NOMO-1 treated with dmso at 0.1 percent for 144 hours (cell line): Measurements from ENCODE around the gene KCNQ5.
"Not testable (repeated sequence)": the region's sequence is repeated elsewhere in the genome, so short reads cannot be mapped to it uniquely, and the experiment has no call there.

Experiments used
- DNase-seq: peaks from one replicate; lab custom pipeline; 2025; ENCODE audit not compliant: unreplicated experiment; lab: John Stamatoyannopoulos, UW

KCNQ5 gene

DNA sequence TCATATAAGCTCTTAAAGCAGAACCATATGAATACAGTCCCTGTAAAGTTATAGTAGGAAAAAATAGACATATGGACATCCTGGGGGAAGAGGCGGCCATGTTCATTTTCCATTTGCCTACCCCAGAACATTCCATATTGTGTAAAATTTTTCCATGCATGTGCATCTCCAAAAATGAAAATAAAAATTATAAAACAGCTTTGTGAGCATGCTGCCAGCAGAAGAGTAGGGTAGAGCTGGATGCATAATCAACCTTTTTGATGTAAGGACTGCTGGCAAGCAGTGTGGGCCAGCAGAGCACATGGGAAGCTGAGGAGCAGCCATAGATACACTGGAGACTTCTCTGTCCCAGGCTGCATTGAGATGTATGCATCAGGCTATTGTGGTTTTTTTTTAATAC is 271.0 kb downstream of the KCNQ5 start:
- no peak for DNase-seq

DNA sequence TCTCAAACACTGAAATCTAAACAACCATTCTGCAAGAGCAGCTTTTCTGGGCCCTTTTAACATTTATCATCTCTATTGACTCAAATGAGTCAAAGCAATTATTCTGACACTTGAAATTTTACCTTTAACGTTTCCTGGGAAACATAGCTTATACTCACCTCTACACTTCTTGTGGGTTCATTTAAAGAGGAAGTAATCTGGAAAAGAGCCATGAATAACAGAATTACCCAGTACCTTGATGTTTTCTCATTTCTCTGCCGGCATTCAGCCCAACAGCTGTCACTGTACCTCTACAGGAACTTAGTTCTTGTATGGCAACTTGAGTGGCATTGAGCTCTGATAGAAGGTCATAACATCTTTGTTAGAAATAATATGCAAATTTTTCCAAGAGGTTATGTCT is 272.2 kb downstream of the KCNQ5 start:
- DNase-seq: no peak

DNA sequence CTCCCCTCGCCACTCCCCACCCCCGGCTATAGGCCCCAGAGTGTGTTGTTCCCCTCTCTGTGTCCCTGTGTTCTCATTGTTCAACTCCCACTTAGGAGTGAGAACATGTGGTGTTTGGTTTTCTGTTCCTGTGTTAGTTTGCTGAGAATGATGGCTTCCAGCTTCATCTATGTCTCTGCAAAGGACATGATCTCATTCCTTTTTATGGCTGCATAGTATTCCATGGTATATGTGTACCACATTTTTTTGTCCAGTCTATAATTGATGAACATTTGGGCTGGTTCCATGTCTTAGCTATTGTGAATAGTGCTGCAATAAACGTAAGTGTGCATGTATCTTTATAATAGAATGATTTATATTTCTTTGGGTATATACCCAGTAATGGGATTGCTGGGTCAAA is 276.4 kb downstream of the KCNQ5 start:
- DNase-seq: not testable (repeated sequence)

DNA sequence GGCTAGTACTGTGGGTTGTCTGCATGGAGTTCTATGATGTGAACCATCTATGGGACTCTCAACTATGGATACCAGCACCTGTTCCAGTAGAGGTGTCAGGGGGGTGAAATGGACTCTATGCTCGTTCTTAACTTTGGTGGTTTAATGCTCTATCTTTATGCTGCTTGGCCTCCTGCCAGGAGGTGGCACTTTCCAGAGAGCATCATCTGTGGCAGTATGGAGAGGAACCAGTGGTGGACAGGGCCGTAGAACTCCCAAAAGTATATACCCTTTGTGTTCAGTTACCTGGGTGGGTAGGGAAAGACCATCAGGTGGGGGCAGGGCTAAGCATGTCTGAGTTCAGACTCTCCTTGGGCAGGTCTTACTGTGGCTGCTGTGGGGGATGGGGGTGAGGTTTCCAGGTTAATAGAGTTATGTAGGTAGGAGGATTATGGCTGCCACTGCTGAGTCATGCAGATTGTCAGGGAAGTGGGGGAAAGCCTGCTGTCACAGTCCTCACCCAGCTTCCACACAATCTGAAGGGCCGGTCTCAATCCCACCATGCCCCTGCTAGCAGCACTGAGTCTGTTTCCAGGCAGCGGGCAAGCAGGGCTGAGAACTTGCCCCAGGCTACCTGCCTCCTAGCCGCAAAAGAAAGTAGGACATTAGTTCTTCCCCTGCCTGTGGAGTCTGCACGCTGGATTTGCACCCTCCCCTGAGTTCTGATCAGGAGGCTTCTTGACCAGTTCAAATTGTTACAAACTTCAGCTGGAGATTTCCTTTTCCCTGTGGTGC is 284.0 kb downstream of the KCNQ5 start:
- no peak for DNase-seq

- DNase-seq: peak; percentile 74
These were observed 289.7 kb downstream of the KCNQ5 start for GRCh38 chr6:72911463-72912155.

- DNase-seq: no peak
These were observed 291.9 kb downstream of the KCNQ5 start for GRCh38 chr6:72913797-72914196.

GRCh38 chr6:72916298-72916697 is 294.4 kb downstream of the KCNQ5 start:
- no peak for DNase-seq

DNA sequence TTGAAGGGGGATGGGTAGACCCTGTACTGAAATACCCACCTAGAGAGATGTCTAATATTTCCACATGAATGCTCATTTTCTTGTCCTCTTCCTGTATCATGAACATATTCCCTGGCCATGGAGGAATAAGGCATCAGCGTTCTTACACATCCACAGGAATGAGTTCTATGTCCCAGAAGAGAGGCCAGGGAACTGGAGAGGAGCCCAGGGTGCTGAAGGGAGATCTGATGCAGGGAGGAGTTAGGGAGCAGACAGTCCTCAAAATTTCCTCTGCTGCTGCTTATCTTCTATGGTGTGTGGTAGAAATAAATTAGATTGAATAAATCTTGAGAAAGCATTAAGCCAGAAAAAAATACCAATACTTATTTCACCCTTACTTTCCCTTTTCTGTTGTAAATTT is 295.0 kb downstream of the KCNQ5 start:
- no peak for DNase-seq

DNA sequence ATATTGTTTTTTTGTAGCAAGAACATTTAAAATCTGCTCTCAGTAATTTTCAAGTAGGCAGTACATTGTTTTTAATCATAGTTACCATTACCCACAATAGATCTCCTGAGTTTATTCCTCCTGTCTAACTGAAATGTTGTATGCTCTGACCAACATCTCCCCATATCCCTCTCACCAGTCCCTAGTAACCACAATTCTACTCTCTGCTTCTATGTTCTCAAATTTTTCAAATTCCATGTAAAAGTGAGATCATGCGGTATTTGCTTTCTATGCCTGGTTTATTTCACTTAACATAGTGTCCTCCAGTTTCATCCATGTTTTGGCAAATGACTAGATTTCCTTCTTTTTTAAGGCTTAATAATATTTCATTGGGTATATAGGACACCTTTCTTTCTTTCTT is 300.5 kb downstream of the KCNQ5 start:
- DNase-seq: no peak

DNA sequence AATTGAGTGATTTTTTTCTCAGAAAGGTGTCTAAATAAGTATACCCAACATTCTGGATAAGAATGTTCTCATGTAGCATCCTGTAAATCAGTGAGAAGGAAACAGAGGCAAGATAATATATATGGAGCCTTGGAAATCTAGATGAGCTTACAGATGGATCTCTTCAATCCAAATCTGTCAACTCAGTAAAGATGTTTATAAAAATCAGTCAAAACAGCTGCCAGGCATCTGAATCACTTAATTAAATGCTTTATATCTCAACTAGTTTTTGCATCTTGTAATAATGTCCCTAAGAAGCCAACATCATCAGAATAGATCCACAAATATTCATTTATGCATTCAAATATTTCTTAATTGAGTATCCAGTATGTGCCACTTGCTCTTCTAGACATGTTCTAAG is 303.3 kb downstream of the KCNQ5 start:
- DNase-seq: no peak

DNA sequence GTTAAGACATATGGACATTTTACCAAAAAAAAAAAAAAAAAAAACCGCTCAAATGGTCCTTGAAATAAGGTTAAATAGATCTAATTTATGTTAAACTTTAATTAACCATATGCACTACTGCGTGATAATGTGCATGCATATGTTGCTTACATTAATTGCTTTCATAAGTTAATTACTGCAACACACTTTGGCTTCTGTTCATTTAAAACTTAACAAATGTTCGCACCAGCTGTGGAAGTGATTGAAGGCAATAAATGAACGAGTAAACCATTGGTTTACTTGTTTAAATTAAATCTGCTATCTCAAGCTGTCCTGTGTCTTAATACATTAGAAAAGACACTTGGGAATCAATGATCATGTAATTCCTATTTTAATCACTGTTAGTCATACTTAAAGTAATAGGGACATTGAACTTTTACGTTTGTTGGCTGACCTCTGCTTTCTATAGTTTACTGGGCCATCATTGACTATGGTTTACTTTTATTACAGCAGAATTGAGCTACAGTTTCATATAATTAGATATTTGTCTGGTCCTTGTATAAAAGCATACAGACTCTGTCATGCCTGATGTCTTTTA is 308.8 kb downstream of the KCNQ5 start:
- DNase-seq: no peak

GRCh38 chr6:72931325-72931887 is 309.5 kb downstream of the KCNQ5 start:
- no peak for DNase-seq

GRCh38 chr6:72933233-72933632 is 311.4 kb downstream of the KCNQ5 start:
- no peak for DNase-seq

DNA sequence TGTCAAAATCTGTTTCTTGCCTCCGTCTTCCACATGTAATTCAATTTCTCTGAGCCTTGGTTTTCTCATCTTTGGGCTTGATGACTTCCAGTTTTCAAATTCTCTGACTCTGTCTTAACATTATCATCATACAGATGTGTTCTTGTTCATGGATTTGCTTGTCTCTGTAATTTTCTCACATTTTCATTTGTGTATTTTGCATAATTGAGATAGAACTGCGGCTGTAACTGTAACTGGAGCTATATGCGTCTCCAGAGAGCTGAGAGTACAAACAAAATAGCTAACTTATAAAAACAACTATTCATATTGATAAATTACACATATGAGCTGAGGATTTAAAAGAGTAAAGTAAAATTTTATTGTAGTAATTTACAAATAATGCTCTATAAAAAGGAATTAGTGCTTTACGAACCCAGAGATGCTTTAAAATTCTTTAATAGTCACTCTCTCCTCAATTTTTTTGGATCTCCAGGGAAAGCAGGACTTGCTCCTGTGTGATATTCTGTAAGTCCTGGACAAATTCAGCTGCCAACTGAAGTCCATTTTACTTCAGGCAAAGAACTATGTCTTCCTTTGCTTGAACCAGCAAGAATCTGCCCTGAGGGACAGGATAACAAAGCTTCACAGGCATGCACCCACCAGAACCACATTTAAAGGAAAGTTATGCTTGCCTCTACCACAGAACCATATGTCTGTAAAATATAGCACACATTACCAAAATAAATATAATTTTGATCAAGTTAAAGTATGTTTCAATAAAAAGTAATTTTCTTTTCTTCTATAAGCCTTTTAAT is 315.1 kb downstream of the KCNQ5 start:
- no peak for DNase-seq

DNA sequence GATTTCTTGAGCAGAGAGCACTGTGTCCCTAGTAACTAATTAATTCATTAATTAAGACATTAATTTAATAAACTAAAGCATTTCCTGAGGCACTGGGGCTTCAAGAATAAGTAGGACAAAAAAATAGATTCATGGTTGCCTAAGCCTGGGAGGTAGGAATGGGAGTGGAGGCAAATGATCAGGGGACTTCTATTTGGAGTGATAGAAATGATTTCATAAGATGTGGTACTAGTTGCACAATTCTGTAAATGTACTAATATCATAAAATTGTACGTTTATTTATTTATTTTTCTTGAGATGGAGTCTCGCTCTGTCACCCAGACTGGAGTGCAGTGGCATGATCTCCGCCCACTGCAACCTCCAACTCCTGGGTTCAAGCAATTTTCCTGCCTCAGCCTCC is 316.2 kb downstream of the KCNQ5 start:
- no peak for DNase-seq

GRCh38 chr6:72939004-72939403 is 317.1 kb downstream of the KCNQ5 start:
- DNase-seq: no peak

DNA sequence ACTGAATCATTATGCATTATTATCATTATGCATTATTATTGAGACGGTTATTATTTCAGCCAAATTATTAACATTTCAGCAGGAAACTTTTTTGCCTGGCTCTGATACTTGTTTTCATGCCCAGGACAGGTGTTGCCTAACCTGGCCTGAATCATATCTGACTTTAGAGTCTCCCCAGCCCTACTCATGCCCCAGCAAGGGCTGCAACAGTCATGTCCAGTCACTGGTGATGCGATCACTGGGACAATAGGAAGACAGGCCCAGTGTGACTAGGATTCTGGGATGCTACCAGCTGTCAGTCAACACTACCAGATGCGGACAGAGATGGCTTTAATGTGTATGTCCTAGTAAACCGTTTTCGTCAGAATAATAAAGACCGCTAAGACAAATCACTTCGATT is 318.4 kb downstream of the KCNQ5 start:
- no peak for DNase-seq

DNA sequence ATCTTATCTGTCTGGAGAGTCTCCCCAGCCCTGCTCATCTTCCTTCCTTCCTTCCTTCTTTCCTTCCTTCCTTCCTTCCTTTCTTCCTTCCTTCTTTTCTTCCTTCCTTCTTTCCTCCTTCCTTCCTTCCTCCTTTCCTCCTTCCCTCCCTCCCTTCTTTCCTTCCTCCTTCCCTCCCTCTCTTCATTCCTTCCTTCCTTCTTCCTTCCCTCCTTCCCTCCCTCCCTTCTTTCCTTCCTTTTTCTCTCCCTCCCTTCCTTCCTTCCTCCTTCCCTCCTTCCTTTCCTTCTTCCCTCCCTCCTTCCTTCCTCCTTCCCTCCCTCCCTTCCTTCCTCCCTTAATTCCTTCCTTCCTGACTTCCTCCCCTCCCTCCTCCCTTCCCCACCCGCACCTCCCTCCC is 319.4 kb downstream of the KCNQ5 start:
- DNase-seq: no peak

DNA sequence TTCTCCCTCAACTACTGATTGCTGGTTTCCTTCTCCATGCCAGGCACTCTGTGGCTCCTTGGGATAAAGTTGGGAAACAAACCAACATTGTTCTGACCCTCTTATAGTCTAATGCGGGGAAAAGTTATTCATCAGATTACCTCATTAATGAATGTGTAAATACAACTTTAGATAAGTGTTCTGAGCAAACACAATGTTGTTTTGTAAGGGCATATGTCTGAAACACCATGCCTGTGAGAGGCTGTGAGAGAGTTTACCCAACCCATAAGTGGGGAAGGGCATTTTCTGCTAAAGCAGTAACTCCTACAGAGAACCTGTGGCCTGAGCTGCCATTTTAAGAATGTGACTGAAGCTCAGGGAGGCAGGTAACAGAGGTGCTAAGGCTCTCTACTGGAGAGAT is 319.9 kb downstream of the KCNQ5 start:
- DNase-seq: no peak

- DNase-seq: no peak
These were observed 321.8 kb downstream of the KCNQ5 start for GRCh38 chr6:72943699-72944098.

GRCh38 chr6:72944660-72945059 is 322.8 kb downstream of the KCNQ5 start:
- no peak for DNase-seq
